Aorta (tissue), 5 donors: ENCODE data around the gene SAMD14. TPM values are rescaled to one million over a fixed set of nuclear protein-coding genes. Genes with fewer than 3 reads are reported as not detected.

Experiments used
- ATAC-seq: fragments of 200-7000 bp; cut with Tn5 transposase; one replicate; pipeline ENCODE4 v1.9.1; 2022; ENCODE audit warnings: moderate library complexity; ENCODE audit not compliant: low FRiP score
- DNase-seq, 2 donors: peaks; one replicate each; pipeline ENCODE4 v3.0.0-alpha.2; 2020
- H3K27ac ChIP-seq, 2 donors: one replicate each; pipeline ENCODE4 v1.5.1; 2013; ENCODE audit warnings: low read length in 2 of 2, mild to moderate bottlenecking in 2 of 2, moderate library complexity in 2 of 2, control low read depth in 1 of 2, inconsistent platforms in 1 of 2, low read depth in 1 of 2
- H3K27me3 ChIP-seq, 2 donors: one replicate each; pipeline ENCODE4 v1.6.1; 2013; ENCODE audit warnings: control low read depth in 1 of 2, low read length in 1 of 2, mild to moderate bottlenecking in 1 of 2, moderate library complexity in 1 of 2; ENCODE audit not compliant: insufficient read depth in 2 of 2, control insufficient read depth in 1 of 2
- H3K36me3 ChIP-seq, 2 donors: one replicate each; pipeline ENCODE4 v1.6.1; 2013; ENCODE audit warnings: control low read depth in 1 of 2, low read length in 1 of 2, mild to moderate bottlenecking in 1 of 2; ENCODE audit not compliant: insufficient read depth in 2 of 2, control insufficient read depth in 1 of 2
- H3K4me1 ChIP-seq, 2 donors: one replicate each; pipeline ENCODE4 v1.6.1; 2013; ENCODE audit warnings: low read length in 2 of 2, control low read depth in 1 of 2, mild to moderate bottlenecking in 1 of 2, moderate library complexity in 1 of 2; ENCODE audit not compliant: insufficient read depth in 2 of 2, control insufficient read depth in 1 of 2
- H3K4me3 ChIP-seq, 2 donors: one replicate each; pipeline ENCODE4 v1.5.1; 2013; ENCODE audit warnings: low read length in 2 of 2, control low read depth in 1 of 2, mild to moderate bottlenecking in 1 of 2
- H3K9me3 ChIP-seq: one replicate; pipeline ENCODE4 v1.6.1; 2013; ENCODE audit warnings: mild to moderate bottlenecking, low read length; ENCODE audit not compliant: control insufficient read depth
- WGBS, 2 donors: extraction: QIAGEN DNeasy Blood & Tissue Kit; methylation state at CpG; one replicate each; pipeline ENCODE4 v1.1.7; 2013; 5-methylcytosine and 5-hydroxymethylcytosine counted together
- intact Hi-C, 2 donors: fragments of 100-400 bp; cut with DNase I; formaldehyde crosslinking; loops; one replicate each; pipeline versions ENCODE4 v1.14.2 to v1.15.0; 2022
- polyA plus RNA-seq, 2 donors: library from polyadenylated mRNA; stranded (reverse); fragments of 200-250 nt; gene quantifications; one replicate each; pipeline ENCODE4 v1.2.3, GENCODE V29; 2013
- total RNA-seq, 2 donors: library from RNA; stranded (reverse); fragmentation: NEBNext Ultra II Directional; extraction: Animal tissue kit (Norgen Biotek cat#: 25700); gene quantifications; one replicate each; pipeline ENCODE4 v1.2.1, GENCODE V29; 2021
- donor health status: healthy with polysubstance abuse.
- donor health status: Bipolar disorder and iron deficiency.
- donor health status: DM: no; HTN: no; CAD: no.
- donor health status: DM: no; HTN: no; CAD: no.
- donor health status: DM: yes; HTN: yes; CAD: no.

SAMD14 gene
- total and polyA plus RNA-seq, 4 donors, result 2.5 to 12.6 (median 6.6) TPM

GRCh38 chr17:50146230-50146926 lies 16.4 kb upstream of the SAMD14 start:
- no peak overlapping the region for H3K4me3 ChIP-seq
- H3K27me3 ChIP-seq, result no peaks in the 10 kb centered on the region
- peaks cover 0 to 3% of the 10 kb centered on the region in 2 donors for H3K4me1 ChIP-seq
- ATAC-seq (no peak), DNase-seq (no peak)
- no peaks in the 10 kb centered on the region for H3K9me3 ChIP-seq
- H3K27ac ChIP-seq, result peak overlapping the region in 1 of 2 donors; percentile 66
- WGBS, 2 donors, result 45 to 49% methylated on average over 10 of the region's 10 CpGs
- no peaks in the 10 kb centered on the region for H3K36me3 ChIP-seq
- intact Hi-C loops, result loop anchor here in 1 of 2 donors (5.0 to 10.0 kb wide), 2 partner anchors 48 to 49 kb away; partner anchors contain the start of gene PDK2

DNA sequence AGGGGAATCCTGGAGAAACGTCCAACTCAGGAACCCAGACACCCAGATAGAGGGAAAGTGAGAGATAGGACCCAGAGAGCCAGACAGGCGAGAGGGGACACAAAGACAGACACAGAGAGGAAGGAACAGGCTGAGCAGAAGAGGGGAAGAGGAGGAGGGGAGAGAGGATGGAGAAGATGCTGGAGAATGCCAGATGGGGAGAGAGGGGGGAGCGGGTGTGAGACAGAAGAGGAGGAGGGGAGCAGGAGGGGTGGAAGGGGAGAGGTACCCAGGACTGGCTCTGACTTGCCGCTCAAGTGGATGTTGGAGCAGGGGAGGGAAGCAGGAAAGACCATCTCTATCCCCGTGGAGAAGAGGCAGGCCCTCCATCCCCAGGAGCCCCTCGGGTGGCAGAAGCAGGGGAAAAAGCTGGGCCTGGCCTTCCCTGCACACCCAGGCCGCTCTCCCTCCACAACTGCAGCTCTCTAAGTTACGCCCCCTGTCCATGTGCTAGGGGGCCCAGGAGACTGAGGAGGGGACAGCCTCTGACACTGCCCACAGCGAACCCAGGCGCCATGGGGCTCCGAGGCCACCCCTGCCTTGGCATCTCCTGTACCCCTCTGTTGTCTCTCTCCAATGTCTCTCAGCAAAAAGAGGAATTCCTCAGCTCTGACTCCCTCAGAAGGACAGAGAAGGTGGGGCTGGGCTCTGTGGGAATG lies 15.7 kb upstream of the SAMD14 start:
- H3K27me3 ChIP-seq, result no peaks in the 10 kb centered on the region
- H3K27ac ChIP-seq, result peak overlapping the region in 1 of 2 donors; percentile 8
- H3K4me1 ChIP-seq, result peaks cover 0 to 3% of the 10 kb centered on the region in 2 donors
- no peaks in the 10 kb centered on the region for H3K9me3 ChIP-seq
- H3K4me3 ChIP-seq, result no peak overlapping the region
- intact Hi-C loops, result loop anchor here in 1 of 2 donors (5.0 to 10.0 kb wide), 2 partner anchors 48 to 49 kb away; partner anchors contain the start of gene PDK2
- no peak for DNase-seq
- ATAC-seq, result no peak
- no peaks in the 10 kb centered on the region for H3K36me3 ChIP-seq
- WGBS, 2 donors, result 58 to 65% methylated on average over 10 to 11 of the region's 11 CpGs

GRCh38 chr17:50144845-50145531 lies 15.0 kb upstream of the SAMD14 start:
- 76 to 78% methylated on average over 16 of the region's 16 CpGs for WGBS, 2 donors
- Histone ChIP-seq H3K27ac (no peak overlapping the region), H3K36me3 (no peaks in the 10 kb centered on the region), H3K4me1 (peaks cover 0 to 3% of the 10 kb centered on the region in 2 donors), H3K4me3 (no peak overlapping the region), H3K27me3 (no peaks in the 10 kb centered on the region), H3K9me3 (no peaks in the 10 kb centered on the region)
- no peak for ATAC-seq
- intact Hi-C loops, result loop anchor here in 1 of 2 donors (5.0 to 10.0 kb wide), 2 partner anchors 48 to 50 kb away; partner anchors contain the start of gene PDK2
- DNase-seq, result no peak

DNA sequence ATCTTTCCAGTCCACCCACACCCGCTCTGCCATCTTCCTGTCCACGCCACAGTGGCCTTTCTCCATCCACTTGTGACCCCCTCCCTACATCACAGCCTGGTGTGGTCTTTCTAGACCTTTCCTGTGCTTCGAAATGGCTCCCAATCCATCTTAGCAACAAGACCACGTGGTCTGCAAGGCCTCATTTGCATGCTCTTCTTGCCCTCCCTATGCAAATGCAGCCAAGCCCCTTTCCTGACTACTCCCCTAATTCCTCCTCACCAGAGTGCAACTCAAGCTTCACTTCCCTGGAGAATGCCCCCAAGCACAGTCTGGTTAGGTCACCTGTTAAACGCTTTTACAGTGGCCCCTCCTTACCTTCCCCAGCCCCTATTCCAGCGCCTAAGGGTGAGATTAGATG lies 14.4 kb upstream of the SAMD14 start:
- WGBS, 2 donors, result 72 to 78% methylated on average over 6 of the region's 6 CpGs
- Histone ChIP-seq H3K27me3 (no peaks in the 10 kb centered on the region), H3K9me3 (no peaks in the 10 kb centered on the region), H3K36me3 (peaks cover 0 to 2% of the 10 kb centered on the region in 2 donors), H3K27ac (no peak overlapping the region), H3K4me3 (no peak overlapping the region), H3K4me1 (peaks cover 0 to 3% of the 10 kb centered on the region in 2 donors)
- intact Hi-C loops, result loop anchor here in 1 of 2 donors (10.0 kb wide), 1 partner anchor 50 kb away; no protein-coding TSS in a partner anchor
- ATAC-seq (no peak), DNase-seq (no peak)

- no peaks in the 10 kb centered on the region for H3K9me3 ChIP-seq
- DNase-seq (no peak), ATAC-seq (no peak)
- peaks cover 0 to 3% of the 10 kb centered on the region in 2 donors for H3K4me1 ChIP-seq
- no peak overlapping the region for H3K4me3 ChIP-seq
- no peak overlapping the region for H3K27ac ChIP-seq
- no peaks in the 10 kb centered on the region for H3K27me3 ChIP-seq
- H3K36me3 ChIP-seq, result peaks cover 2 to 5% of the 10 kb centered on the region in 2 donors
- WGBS, 2 donors, result 87 to 88% methylated on average over 20 of the region's 20 CpGs
- intact Hi-C loops, result loop anchor here in 1 of 2 donors (10.0 kb wide), 1 partner anchor 51 kb away; no protein-coding TSS in a partner anchor
These were observed 13.7 kb upstream of the SAMD14 start for GRCh38 chr17:50143461-50144176.

DNA sequence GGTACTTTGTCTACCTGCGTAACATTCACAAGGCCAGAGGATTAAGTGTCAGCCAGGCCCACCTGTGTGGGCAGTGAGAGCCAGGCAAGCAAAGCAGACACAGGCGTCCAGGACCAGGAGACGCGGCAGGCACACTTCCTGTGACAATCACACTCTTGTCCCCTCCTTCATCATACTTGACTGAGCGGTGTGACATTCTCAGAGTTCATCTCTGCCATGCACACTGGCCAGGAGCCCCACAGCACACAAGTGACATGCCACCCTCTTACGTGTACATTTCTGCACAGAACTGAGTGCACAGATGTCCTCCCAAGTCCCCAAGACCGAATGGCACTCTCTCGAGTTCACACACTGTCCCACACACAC lies 11.8 kb upstream of the SAMD14 start:
- H3K27ac ChIP-seq, result no peak overlapping the region
- peaks cover 4 to 5% of the 10 kb centered on the region in 2 donors for H3K36me3 ChIP-seq
- no peak overlapping the region for H3K4me3 ChIP-seq
- ATAC-seq (no peak), DNase-seq (no peak)
- WGBS, 2 donors, result 62 to 67% methylated on average over 8 of the region's 8 CpGs
- intact Hi-C loops, result loop anchor here in 1 of 2 donors (10.0 kb wide), 1 partner anchor 53 kb away; no protein-coding TSS in a partner anchor
- peaks cover 0 to 2% of the 10 kb centered on the region in 2 donors for H3K4me1 ChIP-seq
- H3K27me3 ChIP-seq, result no peaks in the 10 kb centered on the region
- H3K9me3 ChIP-seq, result no peaks in the 10 kb centered on the region

GRCh38 chr17:50141026-50141744 lies 11.2 kb upstream of the SAMD14 start:
- ATAC-seq, result no peak
- H3K27me3 ChIP-seq, result no peaks in the 10 kb centered on the region
- 89% methylated on average over 16 of the region's 16 CpGs for WGBS, 2 donors
- no peaks in the 10 kb centered on the region for H3K4me1 ChIP-seq
- H3K9me3 ChIP-seq, result no peaks in the 10 kb centered on the region
- H3K4me3 ChIP-seq, result no peak overlapping the region
- H3K27ac ChIP-seq, result no peak overlapping the region
- intact Hi-C loops, result loop anchor here in 1 of 2 donors (10.0 kb wide), 1 partner anchor 54 kb away; no protein-coding TSS in a partner anchor
- H3K36me3 ChIP-seq, result peaks cover 4 to 5% of the 10 kb centered on the region in 2 donors
- DNase-seq, result no peak
